NB4 (cell line): ENCODE results near the gene YKT6.

Experiments used
- DNase-seq: peaks from one replicate; pipeline ENCODE4 v3.0.0; 2010; ENCODE audit warnings: low read depth
- H3K4me3 ChIP-seq: one replicate; pipeline ENCODE4 v1.5.1; 2011; ENCODE audit warnings: mild to moderate bottlenecking, low read depth, low read length, moderate library complexity
- CTCF ChIP-seq: IDR thresholded peaks from one replicate; pipeline ENCODE4 v1.5.1; 2012; ENCODE audit warnings: low read depth, low read length
- MAX ChIP-seq: IDR thresholded peaks from 2 replicates; pipeline ENCODE4 v1.6.1; 2011; ENCODE audit warnings: low read depth, low read length
- MYC ChIP-seq: IDR thresholded peaks from 2 replicates; pipeline ENCODE4 v1.6.1; 2011; ENCODE audit warnings: low read depth, low read length
- POLR2A ChIP-seq: IDR thresholded peaks from 2 replicates; pipeline ENCODE4 v1.6.1; 2011; ENCODE audit warnings: mild to moderate bottlenecking; ENCODE audit not compliant: insufficient read length; ENCODE audit errors: extremely low read depth

Gene YKT6

GRCh38 chr7:44222074-44222473 is 21.3 kb downstream of the YKT6 start:
- H3K4me3 ChIP-seq, result no peak overlapping the region
- TF ChIP-seq MAX (no peak), MYC (no peak), POLR2A (no peak), CTCF (no peak)

GRCh38 chr7:44222776-44223261 is 22.0 kb downstream of the YKT6 start:
- TF ChIP-seq MAX (no peak), MYC (no peak), CTCF (no peak), POLR2A (no peak)
- DNase-seq, result no peak
- H3K4me3 ChIP-seq, result no peak overlapping the region

More at GRCh38 chr7:44222074-44222473, 21.3 kb downstream of the YKT6 start:
- DNase-seq, result no peak

GRCh38 chr7:44223362-44224079 is 22.7 kb downstream of the YKT6 start:
- H3K4me3 ChIP-seq, result no peak overlapping the region
- DNase-seq, result peak; percentile 51
- TF ChIP-seq MYC (no peak), CTCF (no peak), MAX (0 out of 2 replicates have a peak, but pooled peaks have one; percentile 19)

- TF ChIP-seq MAX, result no peak
- no peak for TF ChIP-seq MYC
- no peak for TF ChIP-seq CTCF
- no peak for TF ChIP-seq POLR2A
- DNase-seq, result no peak
- no peak overlapping the region for H3K4me3 ChIP-seq
Measured at GRCh38 chr7:44224080-44224973, 23.5 kb downstream of the YKT6 start.

GRCh38 chr7:44224974-44225565 is 24.3 kb downstream of the YKT6 start:
- no peak overlapping the region for H3K4me3 ChIP-seq
- no peak for TF ChIP-seq CTCF
- TF ChIP-seq MYC, result no peak
- no peak for TF ChIP-seq MAX
- TF ChIP-seq POLR2A, result no peak

More at GRCh38 chr7:44224974-44225565, 24.3 kb downstream of the YKT6 start:
- no peak for DNase-seq
